GM23338 (cell line): Measurements from ENCODE around the gene DCAF6. TPM values are rescaled to one million over a fixed set of nuclear protein-coding genes. Genes with fewer than 3 reads are reported as not detected.
A peak's percentile ranks its signal among the peaks of the same experiment; 100 is the strongest.

Experiments
- ATAC-seq: fragments of 200-7000 bp; cut with Tn5 transposase; 3 replicates; pipeline ENCODE4 v1.9.1; 2020
- DNase-seq: peaks from one replicate; pipeline ENCODE4 v3.0.0-alpha.2; 2015; ENCODE audit warnings: low spot score
- H2AFZ ChIP-seq: fragments of 200-600 bp; sonication (generic); 2 replicates; pipeline ENCODE4 v1.8.0; 2016; ENCODE audit warnings: antibody characterized with exemption, mild to moderate bottlenecking, moderate library complexity
- H3F3A ChIP-seq: fragments of 200-600 bp; sonication (generic); replicated peaks from 2 replicates; pipeline ENCODE4 v1.8.0; 2017; ENCODE audit warnings: antibody characterized with exemption, mixed run types, low read depth
- H3K27ac ChIP-seq: fragments of 200-600 bp; sonication (generic); 2 replicates; pipeline ENCODE4 v1.6.1; 2016; ENCODE audit warnings: low read depth
- H3K27me3 ChIP-seq: fragments of 200-600 bp; sonication (generic); 2 replicates; pipeline ENCODE4 v1.8.0; 2016; ENCODE audit warnings: mild to moderate bottlenecking, mixed run types, moderate library complexity; ENCODE audit not compliant: insufficient read depth
- H3K36me3 ChIP-seq: fragments of 200-600 bp; sonication (generic); 2 replicates; pipeline ENCODE4 v1.8.0; 2016; ENCODE audit warnings: mild to moderate bottlenecking; ENCODE audit not compliant: insufficient read depth
- H3K4me1 ChIP-seq: fragments of 200-600 bp; sonication (generic); 2 replicates; pipeline ENCODE4 v1.8.0; 2016; ENCODE audit warnings: mild to moderate bottlenecking, moderate library complexity; ENCODE audit not compliant: insufficient read depth
- H3K4me2 ChIP-seq: fragments of 200-600 bp; sonication (generic); 2 replicates; pipeline ENCODE4 v1.7.1; 2017; ENCODE audit warnings: mixed run types
- H3K4me3 ChIP-seq: fragments of 200-600 bp; sonication (generic); 2 replicates; pipeline ENCODE4 v1.6.1; 2016; ENCODE audit warnings: mixed run types
- H3K79me2 ChIP-seq: fragments of 200-600 bp; sonication (generic); replicated peaks from 2 replicates; pipeline ENCODE4 v1.8.0; 2017; ENCODE audit warnings: mild to moderate bottlenecking; ENCODE audit not compliant: insufficient read depth
- H3K9me2 ChIP-seq: fragments of 200-600 bp; sonication (generic); 2 replicates; pipeline ENCODE4 v1.8.0; 2017; ENCODE audit not compliant: insufficient read depth
- H4K20me1 ChIP-seq: fragments of 200-600 bp; sonication (generic); replicated peaks from 2 replicates; pipeline ENCODE4 v1.8.0; 2017; ENCODE audit warnings: mild to moderate bottlenecking; ENCODE audit not compliant: insufficient read depth
- H3K27ac Mint-ChIP-seq: 2 replicates; pipeline ENCODE4 v1.8.0; 2020; ENCODE audit warnings: inconsistent platforms, mild to moderate bottlenecking, moderate library complexity, mixed read lengths
- H3K27me3 Mint-ChIP-seq: 3 replicates; pipeline ENCODE4 v1.8.0; 2022; ENCODE audit warnings: low read depth, mild to moderate bottlenecking, moderate library complexity, mixed read lengths, inconsistent platforms; ENCODE audit not compliant: insufficient read depth, poor library complexity
- H3K36me3 Mint-ChIP-seq: 3 replicates; pipeline ENCODE4 v1.8.0; 2021; ENCODE audit warnings: low read depth, mild to moderate bottlenecking, inconsistent platforms, moderate library complexity, mixed read lengths
- H3K4me1 Mint-ChIP-seq: 3 replicates; pipeline ENCODE4 v1.8.0; 2020; ENCODE audit warnings: mild to moderate bottlenecking, inconsistent platforms, mixed read lengths
- H3K4me3 Mint-ChIP-seq: 3 replicates; pipeline ENCODE4 v1.8.0; 2021; ENCODE audit warnings: moderate library complexity, mild to moderate bottlenecking, inconsistent platforms, mixed read lengths
- H3K9me3 Mint-ChIP-seq: 3 replicates; pipeline ENCODE4 v1.8.0; 2020; ENCODE audit warnings: moderate library complexity, mild to moderate bottlenecking, inconsistent platforms, mixed read lengths
- JUNB ChIP-seq: IDR thresholded peaks from one replicate; pipeline ENCODE4 v1.6.1; 2016; ENCODE audit warnings: antibody characterized with exemption; ENCODE audit not compliant: unreplicated experiment
- POLR2AphosphoS5 ChIP-seq: IDR thresholded peaks from 2 replicates; pipeline ENCODE4 v1.6.1; 2016; ENCODE audit warnings: antibody characterized with exemption, low read depth
- STAT1 ChIP-seq: IDR thresholded peaks from one replicate; pipeline ENCODE4 v1.6.1; 2016; ENCODE audit warnings: antibody characterized with exemption; ENCODE audit not compliant: unreplicated experiment
- ZNF331 ChIP-seq: fragments of 250-450 bp; sonication (Bioruptor Pico); IDR thresholded peaks from 2 replicates; pipeline ENCODE4 v1.5.0; 2020; ENCODE audit warnings: low read depth, mild to moderate bottlenecking, moderate library complexity
- polyA plus RNA-seq: library from polyadenylated mRNA; unstranded; fragments of >200 nt; fragmentation: Nextera tagmentation; extraction: Ambion mirVana; gene quantifications from 2 replicates; pipeline ENCODE4 v1.2.1, GENCODE V29; 2016
- total RNA-seq: library from RNA; depleted of rRNA; stranded (reverse); fragments of >200 nt; shearing (Covaris generic); gene quantifications from 2 replicates; pipeline ENCODE4 v1.2.3, GENCODE V29; 2014
- TF ChIP-seq, protein P1 (sequence below): IDR thresholded peaks from one replicate; pipeline ENCODE4 v1.6.1; 2018; ENCODE audit warnings: antibody characterized with exemption; ENCODE audit not compliant: unreplicated experiment

Gene DCAF6
- total and polyA plus RNA-seq, 2 experiments from 2014 or later, result 18.6 to 27.3 TPM

DNA sequence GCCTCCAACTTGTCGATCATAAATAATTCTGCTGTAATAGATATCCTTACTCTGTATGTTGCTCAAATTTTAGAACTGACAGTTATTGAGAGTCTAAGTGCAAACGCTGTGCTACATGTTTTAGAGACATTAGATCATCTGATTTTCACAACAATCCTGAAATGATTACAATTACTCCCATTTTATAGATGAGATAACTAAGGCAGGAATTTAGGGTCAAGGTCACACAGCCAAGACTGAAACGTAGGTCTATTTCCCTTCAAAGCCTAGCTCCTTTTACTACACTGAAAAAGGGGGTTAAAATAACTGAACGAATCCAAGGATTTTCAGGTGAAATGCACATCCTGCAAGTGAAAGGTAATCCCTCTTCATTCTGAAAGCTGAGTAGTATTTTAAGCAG, 2.7 kb upstream of the DCAF6 start (continued):
- TF ChIP-seq, protein P1, sequence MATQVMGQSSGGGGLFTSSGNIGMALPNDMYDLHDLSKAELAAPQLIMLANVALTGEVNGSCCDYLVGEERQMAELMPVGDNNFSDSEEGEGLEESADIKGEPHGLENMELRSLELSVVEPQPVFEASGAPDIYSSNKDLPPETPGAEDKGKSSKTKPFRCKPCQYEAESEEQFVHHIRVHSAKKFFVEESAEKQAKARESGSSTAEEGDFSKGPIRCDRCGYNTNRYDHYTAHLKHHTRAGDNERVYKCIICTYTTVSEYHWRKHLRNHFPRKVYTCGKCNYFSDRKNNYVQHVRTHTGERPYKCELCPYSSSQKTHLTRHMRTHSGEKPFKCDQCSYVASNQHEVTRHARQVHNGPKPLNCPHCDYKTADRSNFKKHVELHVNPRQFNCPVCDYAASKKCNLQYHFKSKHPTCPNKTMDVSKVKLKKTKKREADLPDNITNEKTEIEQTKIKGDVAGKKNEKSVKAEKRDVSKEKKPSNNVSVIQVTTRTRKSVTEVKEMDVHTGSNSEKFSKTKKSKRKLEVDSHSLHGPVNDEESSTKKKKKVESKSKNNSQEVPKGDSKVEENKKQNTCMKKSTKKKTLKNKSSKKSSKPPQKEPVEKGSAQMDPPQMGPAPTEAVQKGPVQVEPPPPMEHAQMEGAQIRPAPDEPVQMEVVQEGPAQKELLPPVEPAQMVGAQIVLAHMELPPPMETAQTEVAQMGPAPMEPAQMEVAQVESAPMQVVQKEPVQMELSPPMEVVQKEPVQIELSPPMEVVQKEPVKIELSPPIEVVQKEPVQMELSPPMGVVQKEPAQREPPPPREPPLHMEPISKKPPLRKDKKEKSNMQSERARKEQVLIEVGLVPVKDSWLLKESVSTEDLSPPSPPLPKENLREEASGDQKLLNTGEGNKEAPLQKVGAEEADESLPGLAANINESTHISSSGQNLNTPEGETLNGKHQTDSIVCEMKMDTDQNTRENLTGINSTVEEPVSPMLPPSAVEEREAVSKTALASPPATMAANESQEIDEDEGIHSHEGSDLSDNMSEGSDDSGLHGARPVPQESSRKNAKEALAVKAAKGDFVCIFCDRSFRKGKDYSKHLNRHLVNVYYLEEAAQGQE, result no peak

DNA sequence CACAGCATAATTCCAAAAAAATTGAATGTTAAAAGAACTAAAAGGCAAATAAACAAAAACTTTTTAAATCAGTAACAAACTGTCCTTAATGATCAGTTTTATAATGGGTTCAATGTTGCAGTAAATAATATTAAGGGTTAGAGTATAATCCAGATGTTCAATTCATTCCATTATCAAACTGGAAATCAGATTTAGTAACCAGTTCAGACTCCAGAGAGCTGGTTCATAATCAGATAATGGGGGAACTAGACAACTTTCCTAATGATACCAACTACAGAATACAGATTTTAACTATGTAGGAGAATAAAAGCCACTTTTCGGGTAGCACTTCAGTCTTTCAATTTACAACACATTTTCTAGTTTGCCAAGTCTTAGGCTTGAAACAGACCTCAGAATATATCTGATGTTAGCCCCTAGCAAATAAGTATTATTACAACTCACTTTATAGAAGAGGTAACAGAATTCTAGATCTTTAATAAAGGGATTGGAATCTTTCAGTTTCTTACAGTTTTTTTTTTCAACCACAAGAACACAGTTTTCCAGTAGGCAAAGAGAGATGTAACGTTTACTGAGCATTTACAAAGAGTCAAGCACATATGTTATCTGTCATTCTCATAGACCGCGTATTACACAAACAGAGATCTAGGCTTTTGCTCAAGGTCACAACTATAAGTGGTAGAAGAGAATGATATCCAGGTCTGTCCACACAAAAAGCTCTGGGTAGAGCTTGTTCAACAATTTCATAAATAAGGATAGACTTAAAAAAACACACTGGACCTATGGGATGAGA, 1.9 kb upstream of the DCAF6 start:
- H3K4me3 Mint-ChIP-seq, result peak overlapping the region; percentile 84
- H3K27me3 Mint-ChIP-seq, result peaks cover 14% of the 10 kb centered on the region
- peaks cover 3% of the 10 kb centered on the region; the same call in 1 of the 3 replicates for H3K36me3 Mint-ChIP-seq
- Histone ChIP-seq H3K4me1 (peaks cover 25% of the 10 kb centered on the region), H3K4me2 (peak overlapping the region; percentile 93), H3K79me2 (peaks cover 59% of the 10 kb centered on the region), H3K27ac (peak overlapping the region; percentile 50; the same call in 1 of the 2 replicates), H3K9me2 (no peaks in the 10 kb centered on the region), H2AFZ (no peak overlapping the region; the same call in 1 of the 2 replicates), H3F3A (0 out of 2 replicates have a peak, but pooled peaks cover 3% of the 10 kb centered on the region), H3K4me3 (peak overlapping the region; percentile 55), H3K27me3 (no peaks in the 10 kb centered on the region), H4K20me1 (no peaks in the 10 kb centered on the region), H3K36me3 (no peaks in the 10 kb centered on the region)
- H3K9me3 Mint-ChIP-seq, result no peaks in the 10 kb centered on the region; the same call in 2 of the 3 replicates
- peak overlapping the region; percentile 61; the same call in 1 of the 2 replicates for H3K27ac Mint-ChIP-seq
- no peak for ATAC-seq
- H3K4me1 Mint-ChIP-seq, result peaks cover 15% of the 10 kb centered on the region
- TF ChIP-seq POLR2AphosphoS5 (no peak), STAT1 (no peak), JUNB (no peak), ZNF331 (CRISPR knock-in tag) (no peak)
- DNase-seq, result no peak

DNA sequence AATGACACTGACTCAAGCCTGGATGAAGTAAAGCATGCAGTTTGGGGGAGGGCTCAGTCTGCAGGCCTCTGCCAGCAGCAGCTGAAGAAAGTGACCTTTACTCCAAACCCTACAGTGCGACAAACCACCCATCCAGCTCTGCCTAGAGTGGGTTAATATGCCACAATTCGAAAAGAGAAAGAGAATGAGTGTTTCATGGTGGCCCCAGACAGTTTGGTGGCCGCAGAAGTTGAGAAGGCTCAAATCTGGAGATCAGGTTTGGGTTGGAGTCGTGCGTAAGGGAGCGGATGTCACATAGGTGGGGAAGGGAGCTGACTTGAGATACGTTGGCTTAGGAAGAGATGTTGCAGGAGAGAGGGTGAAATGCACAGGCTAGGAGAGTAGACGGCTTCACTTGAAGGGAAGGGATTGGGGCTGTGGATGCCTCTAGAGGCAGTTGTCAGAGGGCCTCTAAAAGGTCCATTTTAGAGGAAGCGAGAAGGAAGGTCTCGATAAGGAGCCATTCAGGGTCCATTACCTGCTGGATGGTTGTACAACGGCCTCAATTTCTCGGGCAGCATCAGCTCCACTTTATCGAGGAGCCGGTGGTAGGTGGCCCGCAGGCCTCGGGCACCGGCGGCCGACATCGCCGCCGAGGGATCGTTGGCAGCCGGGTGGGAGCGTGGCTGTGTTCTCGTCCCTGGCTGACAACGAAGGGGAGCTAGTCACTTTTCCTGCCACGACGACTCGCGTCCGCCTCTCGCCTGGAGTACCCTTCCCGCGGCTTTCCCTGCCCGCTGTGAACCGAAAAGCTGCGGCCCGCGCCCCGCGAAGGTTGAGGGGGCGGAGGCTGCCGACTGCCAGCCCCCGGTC, 1.0 kb upstream of the DCAF6 start:
- DNase-seq (peak; percentile 56), ATAC-seq (peak; percentile 21)
- Histone ChIP-seq H3K4me2 (peak overlapping the region; percentile 93), H3K79me2 (peaks cover 67% of the 10 kb centered on the region), H3K4me1 (peaks cover 25% of the 10 kb centered on the region), H3K4me3 (peak overlapping the region; percentile 55), H3K36me3 (no peaks in the 10 kb centered on the region), H3K9me2 (no peaks in the 10 kb centered on the region), H3K27ac (peak overlapping the region; percentile 50), H3F3A (0 out of 2 replicates have a peak, but pooled peaks cover 3% of the 10 kb centered on the region), H2AFZ (peak overlapping the region; percentile 77), H3K27me3 (no peaks in the 10 kb centered on the region), H4K20me1 (no peaks in the 10 kb centered on the region)
- Mint-ChIP-seq H3K4me1 (peaks cover 15% of the 10 kb centered on the region), H3K9me3 (no peaks in the 10 kb centered on the region; the same call in 2 of the 3 replicates), H3K27ac (peak overlapping the region; percentile 61), H3K27me3 (peaks cover 14% of the 10 kb centered on the region), H3K4me3 (peak overlapping the region; percentile 84), H3K36me3 (peaks cover 3% of the 10 kb centered on the region; the same call in 1 of the 3 replicates)
- TF ChIP-seq JUNB (no peak), POLR2AphosphoS5 (peak; percentile 73)
